Measurements from ENCODE around the gene EYA4. TPM values are rescaled to one million over a fixed set of nuclear protein-coding genes. Genes with fewer than 3 reads are reported as not detected.

EYA4 gene
- total and polyA plus RNA-seq, 2 of the 4 experiments (the other 2 are of a cell fraction) = 5.7 to 11.1 TPM

GRCh38 chr6:133390168-133390567, 149.0 kb downstream of the EYA4 start:
- no CpG with 5 or more reads among the region's 9 CpGs for WGBS, 2 experiments (ENCODE audit: extremely low coverage in 2 of 2, insufficient read length in 1 of 2)
- Histone ChIP-seq H2AK5ac (ENCODE audit: low read depth, low read length) (no peak overlapping the region), H3K4me1 (ENCODE audit: control insufficient read depth, insufficient read depth, low read length) (no peaks in the 10 kb centered on the region), H3K36me3 (ENCODE audit: control insufficient read depth, insufficient read depth, low read length) (no peaks in the 10 kb centered on the region), H3K4me3 (ENCODE audit: insufficient read depth, low read depth, low read length) (no peak overlapping the region), H3K4me2 (ENCODE audit: low read depth, low read length) (no peak overlapping the region), H3K27ac (ENCODE audit: insufficient read depth, low read length) (no peak overlapping the region), H3K27me3 (ENCODE audit: control insufficient read depth, insufficient read depth, low read length) (no peaks in the 10 kb centered on the region), H2BK15ac (ENCODE audit: low read depth, low read length) (no peak overlapping the region), H4K91ac (ENCODE audit: insufficient read depth, low read depth, low read length) (no peak overlapping the region), H2AK9ac (replicated peaks; ENCODE audit: low read depth, low read length, poor library complexity) (no peak overlapping the region), H3K23ac (ENCODE audit: low read depth, low read length) (no peak overlapping the region), H2BK20ac (ENCODE audit: low read depth, low read length) (no peak overlapping the region), H3K79me1 (ENCODE audit: low read depth in 1 of 2, low read length in 2 of 2) (peaks cover 0 to 3% of the 10 kb centered on the region in 2 experiments; a peak in 1 of 4 replicates), H3K14ac (replicated peaks; ENCODE audit: low read depth, low read length) (no peak overlapping the region), H4K8ac (ENCODE audit: low read depth in 2 of 2, low read length in 2 of 2) (no peak overlapping the region), H2AFZ (replicated peaks; ENCODE audit: low read length, poor library complexity) (no peak overlapping the region), H3K9me3 (ENCODE audit: control insufficient read depth, insufficient read depth, low read length) (no peaks in the 10 kb centered on the region), H4K5ac (ENCODE audit: low read depth, low read length) (no peak overlapping the region), H3K9ac (ENCODE audit: low read depth, low read length) (no peak overlapping the region), H3K56ac (ENCODE audit: extremely low read depth, insufficient read depth, low read length) (no peak overlapping the region), H4K20me1 (ENCODE audit: insufficient read depth, low read length) (no peaks in the 10 kb centered on the region), H3K4ac (ENCODE audit: low read depth, low read length) (no peak overlapping the region), H2BK120ac (ENCODE audit: low read depth, low read length) (no peak overlapping the region), H3K18ac (ENCODE audit: low read depth, low read length) (no peak overlapping the region), H2BK5ac (ENCODE audit: low read depth, low read length, poor library complexity, severe bottlenecking) (no peak overlapping the region), H3K9me1 (ENCODE audit: insufficient read depth, low read length) (no peaks in the 10 kb centered on the region; the same call in 1 of the 2 replicates)
- DNase-seq = no peak
- in situ Hi-C loops (cut with MboI; ENCODE audit: low sequenced_read_pairs) (no loop called here), intact Hi-C loops (cut with micrococcal nuclease) (no loop called here), dilution Hi-C loops (cut with HindIII; ENCODE audit: low sequenced_read_pairs, unreplicated experiment) (no loop called here)
- ChIA-PET CTCF (no interaction called here), POLR2A (ENCODE audit: unreplicated experiment) (no interaction called here)
- no peak for ATAC-seq (ENCODE audit: low read depth)
- no TSS peak for BruUV-seq (replicated peaks)
- no peak for TF ChIP-seq MXI1 (IDR thresholded peaks at IDR 0.05; ENCODE audit: borderline replicate concordance, low read depth, low read length)
- TF ChIP-seq CHD1 (IDR thresholded peaks at IDR 0.05; ENCODE audit: low read depth, low read length) = no peak
- no peak for TF ChIP-seq RCOR1 (IDR thresholded peaks at IDR 0.05; ENCODE audit: insufficient replicate concordance, low read length)
- TF ChIP-seq, protein P1, sequence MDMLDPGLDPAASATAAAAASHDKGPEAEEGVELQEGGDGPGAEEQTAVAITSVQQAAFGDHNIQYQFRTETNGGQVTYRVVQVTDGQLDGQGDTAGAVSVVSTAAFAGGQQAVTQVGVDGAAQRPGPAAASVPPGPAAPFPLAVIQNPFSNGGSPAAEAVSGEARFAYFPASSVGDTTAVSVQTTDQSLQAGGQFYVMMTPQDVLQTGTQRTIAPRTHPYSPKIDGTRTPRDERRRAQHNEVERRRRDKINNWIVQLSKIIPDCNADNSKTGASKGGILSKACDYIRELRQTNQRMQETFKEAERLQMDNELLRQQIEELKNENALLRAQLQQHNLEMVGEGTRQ (IDR thresholded peaks at IDR 0.05; ENCODE audit: low read depth, low read length) = no peak
- no peak for TF ChIP-seq POLR2A (IDR thresholded peaks at IDR 0.05; ENCODE audit: low read depth, low read length)
- TF ChIP-seq CEBPB (IDR thresholded peaks at IDR 0.05; ENCODE audit: low read depth, low read length) = no peak

All from IMR-90 (cell line).